DMS153 treated with DMSO at 0.1 percent for 48 hours (cell line): ENCODE data around the gene CMIP.

Experiments
- DNase-seq: peaks from one replicate; lab custom pipeline; 2025; ENCODE audit not compliant: unreplicated experiment; lab: John Stamatoyannopoulos, UW

CMIP gene

GRCh38 chr16:81633147-81633619 lies 188.6 kb downstream of the CMIP start:
- DNase-seq = no peak

GRCh38 chr16:81633680-81634379 lies 189.2 kb downstream of the CMIP start:
- no peak for DNase-seq

- no peak for DNase-seq
Observed at GRCh38 chr16:81634380-81635062, 189.9 kb downstream of the CMIP start.

- DNase-seq = no peak
Observed at GRCh38 chr16:81635063-81635937, 190.7 kb downstream of the CMIP start.

- no peak for DNase-seq
Observed at GRCh38 chr16:81636298-81636993, 191.8 kb downstream of the CMIP start.

- no peak for DNase-seq
Observed at GRCh38 chr16:81637336-81638235, 193.0 kb downstream of the CMIP start.

GRCh38 chr16:81638286-81638945 lies 193.8 kb downstream of the CMIP start:
- no peak for DNase-seq

- no peak for DNase-seq
Observed at GRCh38 chr16:81639348-81639747, 194.7 kb downstream of the CMIP start.

GRCh38 chr16:81639931-81640680 lies 195.5 kb downstream of the CMIP start:
- DNase-seq = no peak

- DNase-seq = no peak
Observed at GRCh38 chr16:81640681-81641070, 196.1 kb downstream of the CMIP start.

GRCh38 chr16:81641395-81642106 lies 196.9 kb downstream of the CMIP start:
- peak; percentile 55 for DNase-seq

GRCh38 chr16:81642107-81642436 lies 197.5 kb downstream of the CMIP start:
- DNase-seq = no peak

- DNase-seq = no peak
Observed at GRCh38 chr16:81642943-81643342, 198.3 kb downstream of the CMIP start.

- peak; percentile 56 for DNase-seq
Observed at GRCh38 chr16:81645266-81645694, 200.7 kb downstream of the CMIP start.

GRCh38 chr16:81645925-81646324 lies 201.3 kb downstream of the CMIP start:
- no peak for DNase-seq

GRCh38 chr16:81646561-81646960 lies 202.0 kb downstream of the CMIP start:
- DNase-seq = no peak

GRCh38 chr16:81647527-81647926 lies 202.9 kb downstream of the CMIP start:
- no peak for DNase-seq

- DNase-seq = no peak
Observed at GRCh38 chr16:81649561-81650184, 205.1 kb downstream of the CMIP start.
